Stimulated activated CD4-positive, alpha-beta T cell treated with anti-CD3 and anti-CD28 coated beads, Interleukin-2, amount 100 ng/mL, for 4 hours (primary cell): ENCODE data around the gene SRSF3.
"Not testable (repeated sequence)": the region's sequence is repeated elsewhere in the genome, so short reads cannot be mapped to it uniquely, and the experiment has no call there.

ENCODE experiments used
- DNase-seq: peaks from one replicate; pipeline ENCODE4 v3.0.0-alpha.2; 2020; ENCODE audit warnings: low read depth

Gene SRSF3

DNA sequence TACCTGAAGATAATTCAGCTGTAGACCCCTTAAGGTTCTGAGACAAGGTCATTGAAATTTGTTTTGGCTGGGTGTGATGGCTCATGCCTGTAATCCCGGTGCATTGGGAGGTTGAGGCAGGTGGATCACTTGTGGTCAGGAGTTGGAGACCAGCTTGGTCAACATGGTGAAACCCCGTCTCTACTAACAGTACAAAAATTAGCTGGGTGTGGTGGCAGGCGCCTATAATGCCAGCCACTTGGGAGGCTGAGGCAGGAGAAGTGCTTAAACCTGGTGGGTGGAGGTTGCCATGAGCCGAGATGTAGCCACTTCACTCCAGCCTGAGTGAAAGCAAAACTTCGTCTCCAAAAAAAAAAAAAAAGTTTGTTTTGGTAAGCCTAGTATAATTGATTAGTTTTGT, 11.0 kb downstream of the SRSF3 start:
- DNase-seq, result no peak

DNA sequence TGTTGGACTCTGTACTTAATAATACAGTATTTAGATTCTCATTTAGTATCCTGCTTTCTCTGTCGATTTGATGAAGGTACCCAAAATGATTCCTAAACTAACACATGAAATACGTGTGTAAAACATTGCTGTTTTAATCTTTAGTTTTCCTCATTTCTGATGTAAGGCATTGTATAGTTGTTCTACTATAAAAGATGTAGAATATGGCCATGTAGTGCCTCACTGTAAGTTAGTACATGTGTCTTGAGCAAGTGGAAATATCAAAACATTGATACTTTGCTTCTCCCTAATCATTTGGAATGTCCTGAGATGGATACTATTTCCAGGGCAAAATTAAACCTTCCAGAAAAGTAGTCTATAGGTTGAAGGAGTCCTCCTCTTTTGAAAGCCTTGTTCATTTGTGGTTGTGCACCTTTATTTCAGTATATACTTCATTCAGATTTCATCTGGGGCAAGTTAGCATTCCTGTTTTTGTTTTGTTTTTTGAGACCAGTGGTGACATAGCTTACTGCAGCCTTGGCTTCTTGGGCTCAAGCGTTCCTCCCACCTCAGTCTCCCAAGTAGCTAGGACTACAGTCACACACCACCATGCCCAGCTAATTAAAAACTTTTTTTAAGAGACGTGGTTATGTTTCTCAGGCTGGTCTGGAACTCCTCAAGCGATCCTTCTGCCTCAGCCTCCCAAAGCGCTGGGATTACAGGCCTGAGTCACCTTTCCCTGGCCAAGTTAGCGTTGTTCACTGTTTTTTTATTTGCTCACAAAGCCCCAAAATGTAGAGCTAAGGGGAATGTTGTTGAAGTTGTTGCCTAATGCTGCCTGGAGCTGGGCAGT, 11.6 kb downstream of the SRSF3 start:
- no peak for DNase-seq

DNA sequence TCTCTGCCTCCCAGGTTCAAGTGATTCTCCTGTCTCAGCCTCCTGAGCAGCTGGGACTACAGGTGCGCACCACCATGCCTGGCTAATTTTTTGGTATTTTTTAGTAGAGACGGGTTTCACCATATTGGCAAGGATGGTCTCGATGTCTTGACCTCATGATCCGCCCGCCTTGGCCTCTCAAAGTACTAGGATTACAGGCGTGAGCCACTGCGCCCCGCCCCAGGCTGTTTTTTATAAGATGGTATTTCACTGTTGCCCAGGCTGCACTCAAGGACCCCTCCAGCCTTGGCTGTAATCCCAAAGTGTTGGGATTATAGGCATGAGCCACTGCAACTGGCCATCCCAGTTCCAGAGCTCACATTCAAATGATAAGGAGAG, 13.1 kb downstream of the SRSF3 start:
- DNase-seq, result not testable (repeated sequence)

DNA sequence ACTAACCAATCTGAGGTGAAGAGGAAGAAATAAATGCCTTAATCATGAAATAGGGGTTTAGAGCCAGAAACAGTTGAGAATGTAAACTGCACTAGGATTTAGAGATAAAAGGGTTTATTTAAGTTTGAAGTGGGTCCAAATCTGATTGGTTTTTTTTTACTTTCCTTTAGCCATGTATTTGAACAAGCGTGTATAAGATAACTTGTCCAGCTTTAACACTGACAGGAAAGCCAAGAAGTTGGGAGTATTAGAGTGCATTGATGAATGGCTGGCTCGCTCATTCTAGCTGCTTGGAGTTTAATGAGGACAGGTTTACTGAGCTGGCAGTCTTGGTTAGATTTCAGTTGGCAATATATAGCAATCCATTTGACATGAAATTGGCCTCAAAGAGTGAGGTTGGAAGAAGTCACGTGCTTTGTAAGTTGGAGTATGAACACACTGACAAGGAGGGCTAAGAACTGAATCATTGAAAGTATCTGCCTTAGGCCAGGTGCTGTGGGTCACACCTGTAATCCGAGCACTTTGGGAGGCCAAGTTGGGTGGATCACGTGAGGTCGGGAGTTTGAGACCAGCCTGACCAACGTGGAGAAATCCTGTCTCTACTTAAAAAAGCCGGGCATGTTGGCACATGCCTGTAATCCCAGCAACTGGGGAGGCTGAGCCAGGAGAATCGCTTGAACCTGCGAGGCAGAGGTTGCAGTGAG, 13.7 kb downstream of the SRSF3 start:
- DNase-seq, result no peak

DNA sequence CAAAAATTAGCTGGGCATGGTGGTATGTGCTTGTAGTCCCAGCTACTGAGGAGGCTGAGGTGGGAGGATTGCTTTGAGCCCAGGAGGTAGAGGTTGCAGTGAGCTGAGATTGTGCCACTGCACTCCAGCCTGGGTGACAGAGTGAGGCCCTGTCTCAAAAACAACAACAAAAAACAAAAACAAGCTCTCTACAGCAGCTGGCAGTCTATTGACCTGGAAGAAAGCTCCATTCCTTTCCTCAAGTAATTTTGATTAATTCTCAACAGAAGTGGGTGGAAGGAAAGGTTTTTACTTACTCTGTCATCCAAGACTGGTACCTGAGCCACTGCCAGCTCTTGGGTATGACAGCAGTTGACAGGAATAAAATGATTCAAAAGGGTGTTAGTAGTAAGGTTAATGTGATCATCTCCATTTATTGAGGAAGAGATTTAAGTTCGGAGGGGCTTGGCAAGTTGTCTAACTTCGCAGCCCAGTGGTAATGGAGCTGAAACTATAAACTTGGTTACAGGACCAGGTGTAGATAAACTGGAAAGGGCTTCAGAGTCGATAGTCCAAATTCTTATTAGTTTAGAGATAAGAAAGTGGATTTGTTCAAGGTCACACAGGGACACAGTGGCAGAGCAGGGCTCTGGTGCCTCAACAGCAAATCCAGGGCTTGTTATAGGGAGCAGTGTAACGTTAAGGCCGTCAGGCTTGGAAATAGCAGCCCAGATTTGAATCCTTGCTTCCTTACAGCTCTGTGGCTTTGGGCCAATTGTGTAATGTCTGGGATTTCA, 14.8 kb downstream of the SRSF3 start:
- DNase-seq, result no peak

DNA sequence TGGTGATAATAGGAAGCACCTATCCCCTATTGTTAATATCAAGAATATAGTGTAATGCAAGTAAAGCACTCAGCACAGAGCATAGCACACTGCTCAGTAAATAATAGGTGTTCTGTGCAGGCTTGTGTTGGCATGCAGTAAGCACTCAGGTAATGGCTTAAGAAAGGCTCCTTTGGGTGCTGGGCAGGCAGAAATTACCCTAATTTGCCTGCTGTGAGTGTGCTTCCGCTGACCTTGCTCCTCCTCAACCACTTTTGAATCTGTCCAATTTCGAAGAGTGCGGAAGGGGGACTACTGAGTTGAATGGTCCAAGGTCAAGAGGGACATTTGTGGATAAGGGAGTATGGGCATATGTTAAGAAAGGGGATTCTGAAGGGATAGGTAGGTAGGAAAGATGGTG, 15.4 kb downstream of the SRSF3 start:
- DNase-seq, result no peak

DNA sequence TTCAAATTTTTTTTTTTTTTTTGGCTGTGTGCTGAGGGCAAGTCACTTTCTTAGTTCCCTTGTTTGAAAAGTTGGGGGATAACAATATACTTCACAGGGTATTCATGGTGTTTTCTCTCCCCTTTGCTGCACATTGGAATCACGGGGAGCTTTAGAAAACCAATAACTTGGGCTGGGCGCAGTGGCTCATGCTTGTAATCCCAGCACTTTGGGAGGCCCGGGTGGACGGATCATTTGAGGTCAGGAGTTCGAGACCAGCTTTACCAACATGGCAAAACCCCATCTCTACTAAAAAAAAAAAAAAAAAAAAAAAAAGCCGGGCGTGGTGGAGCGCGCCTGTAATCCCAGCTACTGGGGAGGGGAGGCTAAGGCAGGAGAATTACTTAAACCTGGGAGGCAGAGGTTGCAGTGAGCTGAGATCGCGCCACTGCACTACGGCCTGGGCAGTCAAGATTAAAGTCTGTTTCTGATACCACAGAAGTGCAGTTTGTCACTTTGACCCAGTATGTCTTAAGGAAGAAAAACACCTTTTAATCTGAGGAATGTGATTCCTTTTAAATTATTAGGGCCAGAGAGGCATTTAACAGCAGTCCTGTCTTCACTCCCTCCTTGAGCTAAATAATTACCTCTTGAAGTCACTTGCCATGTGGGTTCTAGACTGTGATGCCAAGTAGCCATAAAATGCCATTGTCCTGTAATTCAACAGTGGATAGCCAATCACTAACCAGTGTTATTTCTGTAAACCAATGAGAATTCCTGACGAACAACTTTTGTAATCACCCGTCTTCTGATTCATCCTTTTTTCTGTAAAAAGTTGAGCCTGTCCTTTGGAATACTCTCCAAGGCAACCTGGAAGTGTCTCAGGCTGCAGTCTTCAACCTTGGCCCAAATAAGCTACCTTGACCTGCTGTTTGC, 16.1 kb downstream of the SRSF3 start:
- no peak for DNase-seq

DNA sequence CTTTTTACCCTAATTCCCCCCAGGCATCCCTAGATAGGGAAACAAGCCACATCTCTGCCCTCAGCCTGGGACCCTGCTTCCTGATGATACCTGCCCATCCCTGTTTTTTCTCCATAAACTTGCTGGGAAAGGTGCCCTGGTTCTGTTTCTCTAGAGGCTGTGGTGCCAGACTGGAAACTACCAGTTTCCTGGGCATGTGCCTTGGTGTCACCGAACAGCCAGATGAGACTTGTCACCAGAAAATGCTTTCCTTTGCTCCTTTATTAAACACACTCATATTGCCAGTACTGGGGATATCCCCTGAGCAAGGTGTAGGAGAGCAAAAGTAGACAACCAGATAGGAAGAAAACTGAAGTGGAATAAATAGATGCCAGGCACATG, 16.8 kb downstream of the SRSF3 start:
- no peak for DNase-seq

DNA sequence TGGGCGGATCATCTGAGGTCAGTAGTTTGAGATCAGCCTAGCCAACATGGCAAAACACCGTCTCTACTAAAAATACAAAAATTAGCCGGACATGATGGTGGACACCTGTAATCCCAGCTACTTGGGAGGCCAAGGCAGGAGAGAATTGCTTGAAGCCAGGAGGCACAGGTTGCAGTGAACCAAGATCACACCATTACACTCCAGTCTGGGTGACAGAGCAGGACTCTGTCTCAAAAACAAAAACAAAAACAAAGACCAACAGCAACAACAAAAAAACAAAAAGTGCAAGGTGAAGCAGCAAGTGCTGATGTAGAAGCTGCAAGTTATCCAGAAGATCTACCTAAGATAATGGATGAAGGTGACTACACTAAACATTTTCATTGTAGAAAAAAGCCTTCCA, 17.5 kb downstream of the SRSF3 start:
- not testable (repeated sequence) for DNase-seq

DNA sequence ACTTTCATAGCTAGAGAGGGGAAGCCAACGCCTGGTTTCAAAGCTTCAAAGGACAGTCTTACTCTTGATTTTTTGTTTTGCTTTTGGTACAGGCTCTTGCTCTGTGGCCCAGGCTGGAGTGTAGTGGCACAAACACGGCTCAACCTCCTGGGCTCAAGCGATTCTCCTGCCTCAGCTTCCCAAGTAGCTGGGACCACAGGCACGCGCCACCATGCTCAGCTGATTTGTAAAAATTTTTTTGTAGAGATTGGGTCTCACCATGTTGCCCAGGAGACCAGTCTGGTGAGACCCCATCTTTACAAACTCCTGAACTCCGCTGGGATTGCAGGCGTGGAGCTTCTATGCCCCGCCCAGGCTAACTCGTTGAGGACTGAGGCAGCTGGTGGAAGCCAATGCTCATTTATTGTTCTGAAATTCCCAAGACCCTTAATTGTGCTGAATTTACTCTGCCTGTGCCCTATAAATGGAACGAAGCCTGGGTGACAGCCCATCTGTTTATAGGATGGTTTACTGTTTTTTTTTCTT, 18.0 kb downstream of the SRSF3 start:
- DNase-seq, result no peak

DNA sequence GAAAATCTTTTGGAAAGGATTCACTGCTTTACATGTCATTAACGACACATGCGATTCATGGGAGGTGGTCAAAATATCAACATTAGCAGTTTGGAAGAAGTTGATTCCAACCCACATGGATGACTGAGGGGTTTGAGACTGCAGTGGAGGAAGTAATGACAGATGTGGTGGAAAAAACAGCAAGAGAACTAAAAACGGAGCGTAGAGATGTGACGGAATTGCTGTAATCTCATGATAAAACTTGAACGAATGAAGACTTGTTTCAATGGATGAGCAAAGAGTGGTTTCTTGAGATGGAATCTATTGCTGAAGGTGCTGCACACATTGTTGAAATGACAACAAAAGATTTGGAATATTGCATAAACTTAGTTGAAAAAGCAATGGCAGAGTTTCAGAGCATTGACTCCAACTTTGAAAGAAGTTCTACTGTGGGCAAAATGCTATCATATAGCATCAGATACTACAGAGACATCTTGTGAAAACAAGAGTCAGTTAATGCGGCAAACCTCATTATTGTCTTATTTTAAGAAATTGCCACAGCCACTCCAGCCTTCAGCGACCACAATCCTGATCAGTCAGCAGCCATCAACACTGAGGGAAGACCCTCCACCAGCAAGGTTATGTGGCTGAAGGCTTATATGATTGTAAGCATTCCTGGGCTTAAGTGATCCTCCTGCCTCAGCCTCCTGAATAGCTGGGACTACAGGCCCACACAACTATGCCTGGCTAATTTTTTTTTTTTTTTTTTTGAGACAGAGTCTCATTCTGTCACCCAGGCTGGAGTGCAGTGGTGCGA, 19.2 kb downstream of the SRSF3 start:
- DNase-seq, result no peak

DNA sequence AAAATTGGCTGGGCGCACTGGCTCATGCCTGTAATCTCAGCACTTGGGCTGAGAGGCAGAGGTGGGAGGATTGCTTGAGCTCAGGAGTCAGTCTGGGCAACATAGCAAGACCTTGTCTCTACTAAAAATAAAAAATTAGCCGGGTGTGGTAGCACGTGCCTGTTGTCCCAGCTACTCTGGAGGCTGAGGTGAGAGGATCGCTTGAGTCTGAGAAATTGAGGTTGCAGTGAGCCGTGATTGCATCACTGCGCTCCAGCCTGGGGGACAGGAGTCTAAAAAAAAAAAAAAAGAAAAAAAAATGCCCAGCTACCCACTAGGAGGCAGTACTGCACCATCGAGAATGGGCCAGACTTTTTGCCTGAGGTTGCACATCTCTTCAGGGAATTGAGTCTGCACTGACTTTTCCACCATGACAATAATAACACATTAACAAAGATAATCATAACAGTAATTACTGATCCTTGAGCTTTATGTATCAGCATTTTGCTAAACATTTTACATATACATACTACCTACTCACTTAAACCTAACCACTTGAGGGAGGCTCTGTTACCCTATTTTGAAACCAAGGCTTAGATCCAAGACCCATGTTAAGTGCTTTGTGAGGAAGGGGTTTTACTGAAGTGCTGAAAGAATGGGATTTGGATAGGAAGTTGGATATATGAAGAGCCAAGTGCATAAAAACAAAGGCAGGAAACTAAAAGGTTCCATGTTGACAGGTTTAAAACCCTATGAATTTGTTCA, 21.0 kb downstream of the SRSF3 start:
- DNase-seq, result peak; percentile 15

DNA sequence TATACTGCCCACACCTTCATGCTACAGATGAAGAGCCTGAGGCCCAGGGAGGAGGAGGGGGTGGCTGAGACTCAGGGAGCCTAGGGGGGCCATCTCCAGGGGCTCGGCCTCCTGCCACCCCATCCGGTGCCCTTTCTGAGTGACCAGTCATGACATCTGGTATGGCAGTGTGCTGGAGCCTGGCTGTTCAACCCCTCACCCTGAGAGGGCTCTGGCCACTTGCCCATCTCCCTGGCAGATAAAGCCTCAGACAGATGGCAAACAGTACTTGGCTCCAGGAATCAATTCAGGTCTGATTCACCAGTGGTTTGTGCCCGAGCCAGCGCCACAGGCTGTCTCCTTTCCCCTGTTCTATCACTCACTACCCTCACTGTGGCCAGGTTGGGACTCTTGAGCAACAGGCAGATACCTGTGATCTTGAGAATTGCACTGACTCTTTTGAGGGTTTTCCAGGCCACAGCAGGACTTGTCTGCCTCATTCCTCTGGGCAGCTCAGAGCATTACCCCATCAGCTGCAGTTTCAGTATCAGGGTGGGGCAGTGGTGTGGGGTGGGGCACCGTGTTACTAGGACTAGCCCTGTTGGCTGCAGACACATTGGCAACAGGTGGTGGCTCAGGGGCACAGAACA, 22.8 kb downstream of the SRSF3 start:
- no peak for DNase-seq

DNA sequence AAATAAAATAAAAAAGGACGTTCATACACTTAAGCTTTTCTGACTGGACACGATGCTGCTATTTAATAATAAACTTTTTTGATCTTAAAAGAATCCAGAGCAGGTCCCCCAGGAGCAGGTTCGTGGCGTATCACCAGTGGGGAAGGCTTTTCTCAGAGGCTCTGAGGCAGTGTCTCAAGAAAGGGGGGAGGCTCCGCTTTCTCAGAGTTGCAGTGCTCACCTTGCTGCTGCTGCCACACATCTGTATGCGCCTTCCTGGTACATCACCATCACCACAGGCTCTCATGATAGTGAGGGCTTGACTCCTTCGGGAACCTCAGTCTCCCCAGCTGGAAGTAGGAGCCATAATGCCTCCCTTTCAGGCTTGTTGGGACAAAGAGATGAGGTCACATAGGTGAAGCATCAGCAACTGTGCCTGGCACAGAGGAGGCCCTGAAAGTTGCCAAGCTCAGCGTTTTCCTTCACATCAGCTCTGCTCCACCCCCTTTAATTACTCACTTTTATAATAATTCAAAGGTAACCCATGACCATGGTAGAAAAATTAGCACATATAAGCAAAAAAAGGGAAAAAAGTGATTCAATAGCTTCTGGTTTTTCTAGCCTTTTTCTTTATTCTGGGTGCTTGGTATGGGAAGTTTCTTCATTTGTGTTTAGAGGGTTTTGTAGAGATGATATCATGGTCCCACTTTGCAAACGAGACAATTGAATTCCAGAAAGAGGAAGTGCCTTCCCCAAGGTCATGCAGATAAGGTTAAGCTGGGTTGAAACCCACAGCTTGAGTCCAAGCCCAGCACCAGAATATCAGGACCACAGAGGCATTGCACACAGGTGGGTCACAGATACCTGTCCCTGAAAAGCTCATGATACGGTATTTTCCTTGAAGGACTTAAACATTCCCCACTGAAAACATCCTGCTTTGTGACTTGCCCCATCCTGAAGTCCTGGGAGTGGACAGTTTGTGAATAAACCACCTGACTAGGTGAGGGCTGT, 24.5 kb downstream of the SRSF3 start:
- no peak for DNase-seq

DNA sequence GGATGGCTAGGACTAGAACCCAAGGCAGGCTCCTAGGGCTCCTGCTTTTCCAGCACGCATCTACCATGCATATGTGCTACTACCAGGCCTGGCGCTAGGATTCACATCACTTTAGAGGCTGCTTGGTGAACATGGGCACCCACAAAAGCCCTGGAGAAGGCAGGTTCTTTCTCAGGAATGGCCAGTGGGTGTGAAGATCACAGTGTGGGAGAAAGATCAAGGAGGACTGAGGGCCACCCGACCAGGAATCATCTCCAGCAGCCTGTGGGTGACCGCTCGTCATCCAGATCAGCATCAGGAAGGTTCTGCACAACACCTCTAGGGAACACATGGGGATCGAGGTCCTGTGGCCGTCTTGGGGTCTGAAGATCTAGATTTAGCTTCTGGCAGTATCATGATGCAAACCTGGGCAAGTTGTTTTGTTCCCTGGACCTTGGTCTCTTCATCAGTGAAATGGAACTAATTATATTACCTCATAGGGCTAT, 27.3 kb downstream of the SRSF3 start:
- DNase-seq, result no peak

DNA sequence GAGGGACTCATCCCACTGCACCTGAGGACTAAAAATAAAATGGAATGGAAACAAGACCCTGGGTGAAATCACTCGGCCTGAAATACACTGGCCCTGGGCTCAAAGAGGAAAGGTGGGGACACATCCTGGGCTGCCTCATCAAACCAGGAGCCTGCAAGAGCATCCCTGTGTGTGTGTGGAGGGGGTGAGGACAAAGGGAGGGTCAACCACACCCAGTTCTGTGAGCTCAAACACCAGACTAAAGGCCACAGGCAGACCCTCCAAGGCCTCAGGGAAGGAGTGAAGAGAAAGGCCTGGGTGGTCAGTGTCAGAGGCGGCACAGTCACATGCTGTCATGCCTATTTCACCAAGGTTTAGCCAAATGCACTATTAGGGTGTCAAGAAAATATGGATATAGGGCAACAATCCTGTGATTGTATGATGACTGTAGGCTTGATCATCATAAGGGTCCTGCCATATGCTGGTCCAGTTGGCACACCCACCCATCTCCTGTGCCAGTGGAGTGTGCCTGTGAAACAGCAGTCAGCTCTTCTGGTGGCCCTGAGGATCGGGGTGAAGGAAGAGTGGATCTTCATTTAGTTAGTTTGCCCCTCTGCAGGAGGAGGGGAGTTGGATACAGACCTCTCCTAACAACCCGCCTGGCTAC, 28.9 kb downstream of the SRSF3 start:
- no peak for DNase-seq
